ENCODE data around the gene KAT7.

GRCh38 chr17:49798738-49799137 lies 10.3 kb downstream of the KAT7 start:
- no peak for TF ChIP-seq POLR2A (IDR thresholded peaks at IDR 0.05; ENCODE audit: low read length)
- TF ChIP-seq GATA1 (IDR thresholded peaks at IDR 0.05; ENCODE audit: low read depth, low read length) = no peak

Data from erythroblast (primary cell).